CD14-positive monocyte (primary cell): ENCODE measurements around the gene NFXL1. TPM values are rescaled to one million over a fixed set of nuclear protein-coding genes. Genes with fewer than 3 reads are reported as not detected.

Source experiments
- DNase-seq, 3 donors: peaks; one replicate each; pipeline ENCODE4 v3.0.0-alpha.2; 2011 to 2022
- H2AFZ ChIP-seq: 2 replicates; pipeline ENCODE4 v1.6.0; 2012; ENCODE audit warnings: mild to moderate bottlenecking, low read depth, low read length, inconsistent platforms; ENCODE audit not compliant: insufficient read depth, poor library complexity, severe bottlenecking
- H3K27ac ChIP-seq, 2 donors: 1 replicate in 1 of 2; 2 replicates in 1 of 2; pipeline ENCODE4 v1.5.1; 2012 to 2013; ENCODE audit warnings: low read length in 2 of 2, control low read depth in 1 of 2, inconsistent platforms in 1 of 2, low read depth in 1 of 2, mild to moderate bottlenecking in 1 of 2
- H3K27me3 ChIP-seq, 2 donors: one replicate each; pipeline versions ENCODE4 v1.6.0 to v1.6.1; 2011 to 2013; ENCODE audit warnings: low read length in 2 of 2; ENCODE audit not compliant: control insufficient read depth in 2 of 2, insufficient read depth in 2 of 2
- H3K36me3 ChIP-seq, 2 donors: replicated peaks in 1 of 2; 1 replicate in 1 of 2; 2 replicates in 1 of 2; pipeline versions ENCODE4 v1.5.1 to v1.6.1; 2012 to 2013; ENCODE audit warnings: low read length in 2 of 2, control low read depth in 1 of 2, inconsistent platforms in 1 of 2, mild to moderate bottlenecking in 1 of 2; ENCODE audit not compliant: insufficient read depth in 2 of 2, control insufficient read depth in 1 of 2
- H3K4me1 ChIP-seq, 2 donors: 1 replicate in 1 of 2; 2 replicates in 1 of 2; pipeline versions ENCODE4 v1.5.1 to v1.6.1; 2012 to 2013; ENCODE audit warnings: low read length in 2 of 2, control low read depth in 1 of 2, inconsistent platforms in 1 of 2, mild to moderate bottlenecking in 1 of 2, moderate library complexity in 1 of 2; ENCODE audit not compliant: insufficient read depth in 2 of 2, control insufficient read depth in 1 of 2
- H3K4me2 ChIP-seq: replicated peaks from 2 replicates; pipeline ENCODE3; 2012; ENCODE audit warnings: low read length, moderate library complexity, mild to moderate bottlenecking; ENCODE audit not compliant: poor library complexity, severe bottlenecking; ENCODE audit errors: extremely low read depth
- H3K4me3 ChIP-seq, 3 experiments: fragments of 200-600 bp in 1 of 3; sonication (generic) in 1 of 3; replicated peaks in 1 of 3; 1 replicate in 2 of 3; 2 replicates in 1 of 3; pipeline ENCODE4 v1.5.1; 2011 to 2013; ENCODE audit warnings: low read length in 3 of 3, mild to moderate bottlenecking in 3 of 3, control low read depth in 2 of 3, low read depth in 2 of 3, inconsistent platforms in 1 of 3, moderate library complexity in 1 of 3
- H3K79me2 ChIP-seq: 2 replicates; pipeline ENCODE4 v1.6.0; 2012; ENCODE audit warnings: mild to moderate bottlenecking, control low read depth, inconsistent platforms, low read length, moderate library complexity; ENCODE audit not compliant: insufficient read depth
- H3K9ac ChIP-seq: 2 replicates; pipeline ENCODE4 v1.6.0; 2017; ENCODE audit warnings: low read length, mild to moderate bottlenecking; ENCODE audit not compliant: insufficient read depth, poor library complexity, severe bottlenecking
- H3K9me3 ChIP-seq, 2 donors: replicated peaks in 1 of 2; 1 replicate in 1 of 2; 2 replicates in 1 of 2; pipeline versions ENCODE4 v1.5.1 to v1.6.1; 2012 to 2013; ENCODE audit warnings: low read length in 2 of 2, control low read depth in 1 of 2; ENCODE audit not compliant: control insufficient read depth in 1 of 2, insufficient read depth in 1 of 2
- H4K20me1 ChIP-seq: 2 replicates; pipeline ENCODE4 v1.6.0; 2012; ENCODE audit warnings: mild to moderate bottlenecking, low read length, control low read depth, moderate library complexity; ENCODE audit not compliant: insufficient read depth
- H3K27ac Mint-ChIP-seq, 7 donors: one replicate each; pipeline ENCODE4 v1.8.0; 2020; ENCODE audit warnings: mild to moderate bottlenecking in 7 of 7, mixed read lengths in 7 of 7, moderate library complexity in 6 of 7, inconsistent platforms in 2 of 7
- H3K27me3 Mint-ChIP-seq, 3 donors: one replicate each; pipeline ENCODE4 v1.8.0; 2021 to 2022; ENCODE audit warnings: low read depth in 3 of 3, mild to moderate bottlenecking in 3 of 3, mixed read lengths in 3 of 3, moderate library complexity in 3 of 3, inconsistent platforms in 1 of 3
- H3K36me3 Mint-ChIP-seq, 2 donors: one replicate each; pipeline ENCODE4 v1.8.0; 2020; ENCODE audit warnings: mixed read lengths in 2 of 2, inconsistent platforms in 1 of 2, mild to moderate bottlenecking in 1 of 2
- H3K4me1 Mint-ChIP-seq: one replicate; pipeline ENCODE4 v1.8.0; 2020; ENCODE audit warnings: mild to moderate bottlenecking, mixed read lengths
- H3K4me3 Mint-ChIP-seq, 2 donors: one replicate each; pipeline ENCODE4 v1.8.0; 2020; ENCODE audit warnings: mild to moderate bottlenecking in 2 of 2, mixed read lengths in 2 of 2, moderate library complexity in 1 of 2
- H3K9me3 Mint-ChIP-seq, 7 donors: one replicate each; pipeline ENCODE4 v1.8.0; 2020 to 2022; ENCODE audit warnings: mixed read lengths in 7 of 7, mild to moderate bottlenecking in 6 of 7, moderate library complexity in 6 of 7, inconsistent platforms in 2 of 7
- WGBS: methylation state at CpG from one replicate; pipeline ENCODE4 v1.1.5; 2013; ENCODE audit warnings: missing lambda C conversion rate; ENCODE audit not compliant: insufficient coverage; 5-methylcytosine and 5-hydroxymethylcytosine counted together
- intact Hi-C, 2 donors: fragments of 100-400 bp; cut with micrococcal nuclease; formaldehyde crosslinking; loops; one replicate each; pipeline versions ENCODE4 v1.15.0 to v1.15.1; 2023
- polyA plus RNA-seq, 3 donors: library from polyadenylated mRNA; depleted of rRNA in 1 of 3; unstranded in 2 of 3; stranded (reverse) in 1 of 3; fragments of 300-500 nt in 2 of 3; fragments of >200 nt in 1 of 3; fragmentation: Illumina TruSeq in 2 of 3; gene quantifications; 1 replicate in 2 of 3; 2 replicates in 1 of 3; pipeline ENCODE4 v1.2.3, GENCODE V29; 2012 to 2021
- TF ChIP-seq, protein P1 (sequence below): fragments of 200-600 bp; IDR thresholded peaks from one replicate; pipeline ENCODE4 v1.8.0; 2022; ENCODE audit warnings: antibody characterized with exemption, mild to moderate bottlenecking

The NFXL1 gene
- polyA plus RNA-seq, 3 donors = 3.6 to 26.2 (median 10.6) TPM

DNA sequence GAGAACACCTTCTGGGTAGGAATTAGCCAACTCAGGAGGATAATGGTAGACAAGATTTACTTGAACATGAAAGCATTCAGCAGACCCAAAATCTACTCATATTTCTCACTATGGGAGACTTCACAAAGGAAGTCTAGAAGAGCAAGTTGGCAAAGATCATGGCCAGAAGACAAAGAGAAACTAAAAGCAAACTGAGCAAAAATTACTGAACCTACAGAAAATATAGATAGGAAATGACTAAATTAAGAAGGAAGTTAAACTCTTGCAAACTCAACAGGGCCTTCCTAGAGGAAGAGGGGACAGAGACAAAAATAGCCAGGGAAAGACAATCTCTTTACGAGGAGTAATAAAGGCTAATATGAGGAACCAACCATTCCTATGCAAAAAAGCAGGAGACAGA lies 95.2 kb downstream of the NFXL1 start:
- peak overlapping the region; percentile 22 for H2AFZ ChIP-seq
- TF ChIP-seq, protein P1, sequence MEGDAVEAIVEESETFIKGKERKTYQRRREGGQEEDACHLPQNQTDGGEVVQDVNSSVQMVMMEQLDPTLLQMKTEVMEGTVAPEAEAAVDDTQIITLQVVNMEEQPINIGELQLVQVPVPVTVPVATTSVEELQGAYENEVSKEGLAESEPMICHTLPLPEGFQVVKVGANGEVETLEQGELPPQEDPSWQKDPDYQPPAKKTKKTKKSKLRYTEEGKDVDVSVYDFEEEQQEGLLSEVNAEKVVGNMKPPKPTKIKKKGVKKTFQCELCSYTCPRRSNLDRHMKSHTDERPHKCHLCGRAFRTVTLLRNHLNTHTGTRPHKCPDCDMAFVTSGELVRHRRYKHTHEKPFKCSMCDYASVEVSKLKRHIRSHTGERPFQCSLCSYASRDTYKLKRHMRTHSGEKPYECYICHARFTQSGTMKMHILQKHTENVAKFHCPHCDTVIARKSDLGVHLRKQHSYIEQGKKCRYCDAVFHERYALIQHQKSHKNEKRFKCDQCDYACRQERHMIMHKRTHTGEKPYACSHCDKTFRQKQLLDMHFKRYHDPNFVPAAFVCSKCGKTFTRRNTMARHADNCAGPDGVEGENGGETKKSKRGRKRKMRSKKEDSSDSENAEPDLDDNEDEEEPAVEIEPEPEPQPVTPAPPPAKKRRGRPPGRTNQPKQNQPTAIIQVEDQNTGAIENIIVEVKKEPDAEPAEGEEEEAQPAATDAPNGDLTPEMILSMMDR = no peak
- no peak for DNase-seq
- H3K4me1 ChIP-seq = peaks cover 8 to 14% of the 10 kb centered on the region in 2 donors
- H3K27ac Mint-ChIP-seq = peak overlapping the region in 4 of 7 donors; percentile 8 to 72 (median 32)
- no peaks in the 10 kb centered on the region for H3K27me3 ChIP-seq
- H4K20me1 ChIP-seq = no peaks in the 10 kb centered on the region
- H3K27ac ChIP-seq = peak overlapping the region in 1 of 2 donors; percentile 61
- no peaks in the 10 kb centered on the region for H3K79me2 ChIP-seq
- H3K4me2 ChIP-seq = peak overlapping the region; percentile 54
- H3K9ac ChIP-seq = no peak overlapping the region
- H3K4me3 ChIP-seq = peak overlapping the region in 2 of 3 experiments; percentile 7 to 38
- peak overlapping the region in 1 of 2 donors; percentile 32 for H3K4me3 Mint-ChIP-seq
- peaks cover 0 to 2% (median 2%) of the 10 kb centered on the region in 3 donors for H3K27me3 Mint-ChIP-seq
- no peaks in the 10 kb centered on the region for H3K9me3 ChIP-seq
- H3K36me3 Mint-ChIP-seq = no peaks in the 10 kb centered on the region
- intact Hi-C loops = no loop called here
- H3K9me3 Mint-ChIP-seq = peaks cover 0 to 3% (median 0%) of the 10 kb centered on the region in 7 donors
- 0% methylated on average over 1 of the region's 1 CpG for WGBS
- H3K4me1 Mint-ChIP-seq = peaks cover 21% of the 10 kb centered on the region
- no peaks in the 10 kb centered on the region for H3K36me3 ChIP-seq

GRCh38 chr4:47817275-47817674 lies 97.1 kb downstream of the NFXL1 start:
- H4K20me1 ChIP-seq = no peaks in the 10 kb centered on the region
- H3K9ac ChIP-seq = no peak overlapping the region
- H3K27me3 Mint-ChIP-seq = peaks cover 0 to 2% (median 2%) of the 10 kb centered on the region in 3 donors
- no peak overlapping the region for H2AFZ ChIP-seq
- no peak overlapping the region for H3K4me3 ChIP-seq
- no peaks in the 10 kb centered on the region for H3K36me3 Mint-ChIP-seq
- no peak overlapping the region for H3K27ac Mint-ChIP-seq
- H3K36me3 ChIP-seq = no peaks in the 10 kb centered on the region
- no peak overlapping the region for H3K4me2 ChIP-seq
- no peak overlapping the region for H3K4me3 Mint-ChIP-seq
- TF ChIP-seq, protein P1 = no peak
- peaks cover 8 to 14% of the 10 kb centered on the region in 2 donors for H3K4me1 ChIP-seq
- H3K4me1 Mint-ChIP-seq = peaks cover 21% of the 10 kb centered on the region
- DNase-seq = no peak
- H3K27ac ChIP-seq = no peak overlapping the region
- peaks cover 0 to 3% (median 0%) of the 10 kb centered on the region in 7 donors for H3K9me3 Mint-ChIP-seq
- no peaks in the 10 kb centered on the region for H3K9me3 ChIP-seq
- H3K27me3 ChIP-seq = peaks cover 0 to 2% of the 10 kb centered on the region in 2 donors
- intact Hi-C loops = no loop called here
- H3K79me2 ChIP-seq = no peaks in the 10 kb centered on the region
